GM18951 (cell line): ENCODE data around the gene P4HTM.

ENCODE experiments used
- POLR2A ChIP-seq: IDR thresholded peaks from 4 replicates; pipeline ENCODE4 v1.6.1; 2011; ENCODE audit warnings: mild to moderate bottlenecking; ENCODE audit not compliant: insufficient read length, insufficient read depth; ENCODE audit errors: extremely low read depth
- in situ Hi-C: fragments of 300-500 bp; cut with MboI; formaldehyde crosslinking; loops from one replicate; pipeline ENCODE4 v1.12.0; 2022; ENCODE audit warnings: low sequenced_read_pairs, mixed read lengths, inconsistent platforms; ENCODE audit not compliant: unreplicated experiment

Gene P4HTM

GRCh38 chr3:49028673-49029562 lies 38.9 kb downstream of the P4HTM start, which contains the start of gene IMPDH2:
TSS of gene IMPDH2 (minus strand) at chr3:49029398. CDS start at chr3:49029350, 48 bp downstream.
- in situ Hi-C loops: no loop called here
- peak; percentile 100 for TF ChIP-seq POLR2A

DNA sequence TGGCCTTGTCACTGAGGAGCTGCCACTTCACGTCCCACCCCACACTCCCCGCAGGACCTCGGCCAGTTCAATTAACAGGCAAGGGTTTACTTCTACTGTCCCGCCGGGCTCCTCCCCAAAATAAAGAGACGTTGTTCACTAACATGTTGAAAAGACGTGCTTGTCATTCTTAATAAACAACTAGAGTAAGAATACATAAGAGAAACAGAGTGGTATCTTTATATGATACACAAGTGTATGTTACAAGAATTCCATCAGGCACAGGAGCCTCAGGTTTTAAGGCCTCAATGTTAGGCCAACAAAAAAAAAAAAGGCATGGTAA lies 39.5 kb downstream of the P4HTM start:
- in situ Hi-C loops: no loop called here
- TF ChIP-seq POLR2A: no peak

DNA sequence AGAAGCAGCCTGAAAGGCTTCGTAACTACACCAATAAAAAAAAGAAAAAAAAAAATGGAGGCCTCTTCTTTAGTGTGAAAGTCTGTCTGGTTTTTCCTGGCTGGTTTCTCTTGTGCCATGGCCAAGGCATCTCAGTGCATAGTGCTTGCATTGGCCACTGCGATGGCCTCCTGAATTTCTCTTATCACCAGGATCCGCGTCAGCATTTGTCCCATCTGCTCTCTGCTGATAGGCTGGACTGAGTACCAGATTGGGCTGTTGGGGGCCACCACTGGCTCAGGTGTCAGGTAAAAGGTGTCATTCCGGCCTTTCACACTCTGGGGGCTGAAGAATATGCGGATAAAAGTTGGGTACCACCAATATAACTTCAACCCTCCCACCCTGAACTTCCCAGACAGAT lies 40.3 kb downstream of the P4HTM start:
- TF ChIP-seq POLR2A: no peak
- in situ Hi-C loops: no loop called here

DNA sequence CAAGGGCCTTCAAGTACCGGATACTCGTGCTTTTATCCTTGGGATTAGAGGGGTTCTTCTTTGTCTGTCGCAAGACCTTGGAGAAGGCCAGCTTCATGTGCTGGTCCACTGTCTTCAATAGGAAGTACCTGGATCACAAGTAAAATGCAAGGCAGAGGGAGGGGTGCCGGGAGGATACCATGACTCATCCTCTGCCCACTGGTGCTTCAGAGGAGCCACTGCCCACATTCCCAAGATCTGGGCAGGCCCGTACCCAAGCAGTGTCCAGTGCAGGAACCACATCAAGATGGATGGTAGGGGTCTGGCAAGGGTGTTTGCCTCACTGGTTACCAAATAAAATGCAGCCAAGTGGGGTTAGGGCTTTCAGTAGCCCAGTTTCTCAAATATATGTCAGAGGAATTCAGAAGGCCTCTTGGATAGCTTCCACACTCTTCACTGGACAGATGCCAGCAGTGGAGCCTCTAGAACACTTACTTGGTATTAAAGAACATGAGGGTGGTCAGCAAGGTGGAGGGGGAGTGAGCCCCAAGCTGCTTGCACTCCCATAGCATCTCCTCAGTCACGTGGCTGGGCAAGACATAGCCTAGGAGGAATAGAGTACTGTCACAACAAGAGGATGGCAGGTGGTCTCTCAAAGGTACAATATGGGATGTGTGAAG lies 42.7 kb downstream of the P4HTM start:
- no peak for TF ChIP-seq POLR2A
- in situ Hi-C loops: no loop called here

- no peak for TF ChIP-seq POLR2A
- in situ Hi-C loops: no loop called here
These were observed 44.6 kb downstream of the P4HTM start for GRCh38 chr3:49034650-49035049.

DNA sequence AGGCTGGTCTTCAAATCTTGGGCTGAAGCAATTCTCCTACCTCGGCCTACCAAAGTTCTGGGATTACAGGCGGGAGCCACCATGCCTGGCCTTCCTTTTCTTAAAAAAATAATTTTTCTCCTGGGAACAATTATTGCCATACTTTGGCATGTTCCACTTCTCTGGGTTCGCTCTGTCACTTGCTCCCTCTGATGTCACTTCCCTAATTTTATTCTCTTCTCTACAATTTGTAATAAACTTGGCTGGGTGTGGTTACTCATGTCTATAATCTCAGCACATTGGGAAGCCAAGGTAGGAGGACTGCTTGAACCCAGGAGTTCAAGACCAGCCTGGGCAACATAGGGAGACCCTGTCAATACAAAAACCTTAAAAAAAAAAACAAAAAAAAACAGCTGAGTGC lies 45.2 kb downstream of the P4HTM start:
- in situ Hi-C loops: no loop called here
- no peak for TF ChIP-seq POLR2A

GRCh38 chr3:49053543-49053942 lies 63.5 kb downstream of the P4HTM start:
- TF ChIP-seq POLR2A: no peak
- in situ Hi-C loops: no loop called here

DNA sequence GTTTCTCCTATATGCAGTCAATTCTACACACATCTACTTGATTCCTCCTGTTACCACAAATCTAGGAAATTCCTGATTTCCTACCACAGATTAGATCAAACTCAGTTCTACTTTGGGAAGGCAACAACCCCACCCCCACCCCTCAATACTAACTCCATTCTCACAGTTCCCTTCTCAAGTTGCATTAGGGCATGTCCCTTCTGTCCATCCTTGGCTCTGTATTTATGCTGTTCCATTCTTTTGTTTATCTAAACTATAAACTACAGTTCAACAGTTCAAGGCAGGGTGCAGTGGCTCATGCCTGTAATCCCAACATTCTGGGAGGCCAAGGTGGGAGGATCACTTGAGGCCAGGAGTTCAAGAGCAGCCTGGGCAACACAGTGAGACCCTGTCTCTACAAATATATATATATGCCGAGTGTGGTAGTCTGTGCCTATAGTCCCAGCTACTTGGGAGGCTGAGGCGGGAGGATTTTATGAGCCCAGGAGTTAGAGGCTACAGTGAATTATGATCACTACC lies 64.4 kb downstream of the P4HTM start:
- in situ Hi-C loops: no loop called here
- no peak for TF ChIP-seq POLR2A
